KMS-11 (cell line): ENCODE data around the gene POM121L2.
"Not testable (repeated sequence)": the region's sequence is repeated elsewhere in the genome, so short reads cannot be mapped to it uniquely, and the experiment has no call there.

ENCODE experiments used
- H2AFZ ChIP-seq: fragments of 200-600 bp; sonication (generic); 2 replicates; pipeline ENCODE4 v1.6.1; 2016; ENCODE audit warnings: antibody characterized with exemption, mixed run types, low read depth
- H3K27ac ChIP-seq: fragments of 200-600 bp; sonication (generic); 2 replicates; pipeline ENCODE4 v1.6.1; 2016; ENCODE audit warnings: mild to moderate bottlenecking, mixed run types
- H3K27me3 ChIP-seq: fragments of 200-600 bp; sonication (generic); 2 replicates; pipeline ENCODE4 v1.6.1; 2017; ENCODE audit warnings: mild to moderate bottlenecking, low read depth, mixed run types, moderate library complexity; ENCODE audit not compliant: insufficient read depth
- H3K36me3 ChIP-seq: fragments of 200-600 bp; sonication (generic); 2 replicates; pipeline ENCODE4 v1.6.1; 2017; ENCODE audit warnings: mild to moderate bottlenecking, mixed run types; ENCODE audit not compliant: insufficient read depth
- H3K4me1 ChIP-seq: fragments of 200-600 bp; sonication (generic); 2 replicates; pipeline ENCODE4 v1.6.1; 2016; ENCODE audit warnings: mild to moderate bottlenecking, low read depth, mixed run types; ENCODE audit not compliant: poor library complexity, severe bottlenecking
- H3K4me2 ChIP-seq: fragments of 200-600 bp; sonication (generic); 2 replicates; pipeline ENCODE4 v1.7.0; 2016; ENCODE audit warnings: mild to moderate bottlenecking, mixed run types
- H3K4me3 ChIP-seq: fragments of 200-600 bp; sonication (generic); IDR thresholded peaks from 2 replicates; pipeline ENCODE4 v1.6.1; 2017; ENCODE audit warnings: low read depth, low read length, mixed read lengths; ENCODE audit not compliant: insufficient read depth
- H3K79me2 ChIP-seq: fragments of 200-600 bp; sonication (generic); 2 replicates; pipeline ENCODE4 v1.6.1; 2016; ENCODE audit warnings: low read depth, mixed run types; ENCODE audit not compliant: insufficient read depth
- H3K9ac ChIP-seq: fragments of 200-600 bp; sonication (generic); 2 replicates; pipeline ENCODE4 v1.6.1; 2016; ENCODE audit warnings: mild to moderate bottlenecking, mixed run types
- H4K20me1 ChIP-seq: fragments of 200-600 bp; sonication (generic); 2 replicates; pipeline ENCODE4 v1.6.1; 2016; ENCODE audit warnings: mild to moderate bottlenecking, mixed run types; ENCODE audit not compliant: insufficient read depth
- CTCF ChIP-seq: fragments of 200-600 bp; sonication (generic); conservative IDR thresholded peaks from 2 replicates; pipeline ENCODE4 v1.6.1; 2017; ENCODE audit warnings: low read depth, mild to moderate bottlenecking, antibody characterized with exemption, low read length, moderate library complexity, mixed read lengths

Gene POM121L2

GRCh38 chr6:27275025-27275956, 36.8 kb downstream of the POM121L2 start:
- TF ChIP-seq CTCF: no peak
- no peaks in the 10 kb centered on the region for H3K27me3 ChIP-seq
- no peak overlapping the region for H3K4me3 ChIP-seq
- no peak overlapping the region for H2AFZ ChIP-seq
- no peaks in the 10 kb centered on the region for H3K79me2 ChIP-seq
- H3K9ac ChIP-seq: no peak overlapping the region
- H3K27ac ChIP-seq: no peak overlapping the region
- no peak overlapping the region for H3K4me2 ChIP-seq
- no peaks in the 10 kb centered on the region for H3K36me3 ChIP-seq
- H4K20me1 ChIP-seq: no peaks in the 10 kb centered on the region
- no peaks in the 10 kb centered on the region for H3K4me1 ChIP-seq

GRCh38 chr6:27273783-27274182, 38.3 kb downstream of the POM121L2 start:
- H3K27me3 ChIP-seq: no peaks in the 10 kb centered on the region
- no peak overlapping the region for H3K4me3 ChIP-seq
- no peak overlapping the region for H3K27ac ChIP-seq
- H3K4me1 ChIP-seq: no peaks in the 10 kb centered on the region
- H2AFZ ChIP-seq: no peak overlapping the region
- H3K79me2 ChIP-seq: no peaks in the 10 kb centered on the region
- no peak overlapping the region for H3K9ac ChIP-seq
- H3K4me2 ChIP-seq: no peak overlapping the region
- H3K36me3 ChIP-seq: no peaks in the 10 kb centered on the region
- TF ChIP-seq CTCF: no peak
- no peaks in the 10 kb centered on the region for H4K20me1 ChIP-seq

- no peak overlapping the region for H3K4me3 ChIP-seq
- H3K4me2 ChIP-seq: no peak overlapping the region
- H3K79me2 ChIP-seq: no peaks in the 10 kb centered on the region
- no peaks in the 10 kb centered on the region for H3K36me3 ChIP-seq
- H3K27ac ChIP-seq: no peak overlapping the region
- H3K27me3 ChIP-seq: no peaks in the 10 kb centered on the region
- H2AFZ ChIP-seq: no peak overlapping the region
- H3K4me1 ChIP-seq: no peaks in the 10 kb centered on the region
- no peak for TF ChIP-seq CTCF
- H3K9ac ChIP-seq: no peak overlapping the region
- H4K20me1 ChIP-seq: no peaks in the 10 kb centered on the region
These were observed 43.3 kb downstream of the POM121L2 start for GRCh38 chr6:27268803-27269202.

GRCh38 chr6:27267857-27268434, 44.1 kb downstream of the POM121L2 start:
- Histone ChIP-seq H2AFZ (no peak overlapping the region), H3K4me2 (no peak overlapping the region), H4K20me1 (no peaks in the 10 kb centered on the region), H3K36me3 (no peaks in the 10 kb centered on the region), H3K4me3 (no peak overlapping the region), H3K27me3 (no peaks in the 10 kb centered on the region), H3K4me1 (no peaks in the 10 kb centered on the region), H3K27ac (no peak overlapping the region), H3K79me2 (no peaks in the 10 kb centered on the region), H3K9ac (no peak overlapping the region)
- no peak for TF ChIP-seq CTCF

GRCh38 chr6:27267003-27267402, 45.1 kb downstream of the POM121L2 start:
- H3K4me1 ChIP-seq, H4K20me1 ChIP-seq, H3K27ac ChIP-seq, H3K9ac ChIP-seq, H3K79me2 ChIP-seq, H3K27me3 ChIP-seq, H2AFZ ChIP-seq, H3K4me3 ChIP-seq, H3K36me3 ChIP-seq, H3K4me2 ChIP-seq: not testable (repeated sequence)
